HG03521 (cell line): ENCODE data around the gene TBC1D2.

Experiments used
- ATAC-seq: cut with Tn5 transposase; IDR thresholded peaks from one replicate; pipeline ENCODE4 v1.9.1; 2021; ENCODE audit warnings: mild to moderate bottlenecking, moderate library complexity; ENCODE audit not compliant: unreplicated experiment

TBC1D2 gene

DNA sequence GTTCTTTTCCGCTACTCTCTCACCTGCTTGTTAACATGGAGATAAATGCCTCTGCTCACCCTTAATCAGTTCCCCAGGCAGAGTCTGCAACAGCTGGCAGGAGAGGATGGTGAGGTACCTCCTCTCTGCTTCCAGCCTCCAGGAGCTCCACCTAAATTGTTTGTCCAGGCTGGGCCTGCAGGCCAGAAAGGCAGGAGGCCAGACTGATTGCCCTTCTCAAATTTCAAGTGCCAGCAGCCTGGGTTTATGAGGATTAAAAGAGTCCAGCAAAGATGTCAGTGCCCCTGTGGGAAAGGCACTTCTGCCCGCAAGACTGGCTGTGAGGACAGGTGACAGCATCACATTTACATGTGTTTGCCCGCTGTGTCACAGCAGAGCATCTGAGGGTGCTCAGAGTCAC, 82.8 kb downstream of the TBC1D2 start:
- no peak for ATAC-seq

GRCh38 chr9:98171176-98171925, 84.1 kb downstream of the TBC1D2 start:
- ATAC-seq: no peak

- peak; percentile 95 for ATAC-seq
Measured at GRCh38 chr9:98168941-98169488, 86.4 kb downstream of the TBC1D2 start.

- ATAC-seq: no peak
Measured at GRCh38 chr9:98168153-98168780, 87.2 kb downstream of the TBC1D2 start.

DNA sequence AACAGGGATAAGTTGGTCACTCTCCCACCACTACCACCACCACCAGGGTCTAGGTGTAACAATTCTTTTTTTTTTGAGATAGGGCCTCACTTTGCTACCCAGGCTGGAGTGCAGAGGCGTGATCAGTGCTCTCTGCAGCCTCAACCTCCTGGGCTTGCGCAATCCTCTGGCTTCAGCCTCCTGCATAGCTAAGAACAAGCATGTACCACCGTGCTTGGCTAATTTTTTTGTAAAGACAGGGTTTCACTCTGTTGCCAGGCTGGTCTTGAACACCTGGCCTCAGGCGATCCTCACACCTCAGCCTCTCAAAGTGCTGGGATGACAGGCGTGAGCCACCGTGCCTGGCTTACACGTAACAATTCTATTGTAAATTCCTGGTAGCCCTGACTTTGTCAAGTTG, 90.5 kb downstream of the TBC1D2 start:
- no peak for ATAC-seq

DNA sequence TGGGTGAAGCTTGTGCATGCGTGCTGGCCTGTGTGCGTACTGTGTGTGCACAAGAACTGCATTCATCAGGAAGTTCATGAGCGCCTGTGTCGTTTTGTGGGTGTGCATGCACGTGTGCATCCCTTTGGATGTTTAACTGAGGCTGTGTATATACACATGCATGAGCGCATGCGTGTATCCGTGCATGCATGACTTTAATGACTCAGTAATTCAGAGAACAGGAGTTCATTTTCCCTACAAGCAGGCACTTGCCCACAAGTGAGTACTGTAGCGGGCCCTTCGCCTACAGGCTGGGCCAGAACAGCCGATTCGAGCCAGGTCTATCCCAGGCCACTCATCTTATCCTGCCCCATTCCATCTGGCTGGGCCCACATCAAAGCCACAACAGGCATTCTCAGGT, 92.8 kb downstream of the TBC1D2 start:
- ATAC-seq: no peak

- ATAC-seq: no peak
Measured at GRCh38 chr9:98161851-98162250, 93.6 kb downstream of the TBC1D2 start.

GRCh38 chr9:98159790-98160189, 95.7 kb downstream of the TBC1D2 start:
- no peak for ATAC-seq

- ATAC-seq: no peak
Measured at GRCh38 chr9:98159301-98159700, 96.1 kb downstream of the TBC1D2 start.

DNA sequence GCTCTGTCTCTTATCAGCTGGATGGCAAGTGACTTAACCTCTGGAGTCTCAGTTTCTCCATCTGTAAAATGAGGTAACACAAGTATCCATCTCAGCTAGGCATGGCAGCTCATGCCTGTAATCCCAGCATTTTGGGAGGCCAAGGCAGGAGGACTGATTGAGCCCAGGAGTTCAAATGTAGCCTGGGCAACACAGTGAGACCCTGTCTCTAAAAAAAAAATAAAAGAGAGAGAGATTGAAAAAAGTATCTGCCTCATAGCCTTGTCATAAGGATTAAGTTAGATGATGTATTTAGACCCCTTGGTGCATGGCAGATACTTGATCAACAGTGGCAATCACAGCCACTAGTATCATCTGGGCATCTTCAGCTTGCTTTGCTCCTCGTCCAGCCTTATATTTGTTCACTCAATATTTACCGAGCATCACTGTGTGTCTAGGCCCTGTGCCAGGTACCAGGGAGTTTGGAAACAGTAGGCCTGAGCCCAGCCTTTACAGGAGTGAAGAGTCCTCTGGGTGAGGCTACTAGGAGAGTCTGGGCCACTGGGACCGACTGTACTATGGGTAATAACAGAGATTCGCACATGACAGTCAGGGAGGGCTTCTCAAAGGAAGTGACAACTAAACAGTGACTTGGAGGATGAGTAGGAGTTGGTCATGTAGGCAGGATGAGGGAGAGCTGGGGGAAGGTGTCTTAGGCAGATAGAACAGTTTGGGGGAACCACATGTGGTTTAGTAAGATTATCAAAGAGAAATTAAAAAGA, 97.2 kb downstream of the TBC1D2 start:
- no peak for ATAC-seq

GRCh38 chr9:98157372-98157771, 98.1 kb downstream of the TBC1D2 start:
- ATAC-seq: no peak

- ATAC-seq: no peak
Measured at GRCh38 chr9:98154678-98155077, 100.8 kb downstream of the TBC1D2 start.

- ATAC-seq: no peak
Measured at GRCh38 chr9:98152526-98152925, 102.9 kb downstream of the TBC1D2 start.

DNA sequence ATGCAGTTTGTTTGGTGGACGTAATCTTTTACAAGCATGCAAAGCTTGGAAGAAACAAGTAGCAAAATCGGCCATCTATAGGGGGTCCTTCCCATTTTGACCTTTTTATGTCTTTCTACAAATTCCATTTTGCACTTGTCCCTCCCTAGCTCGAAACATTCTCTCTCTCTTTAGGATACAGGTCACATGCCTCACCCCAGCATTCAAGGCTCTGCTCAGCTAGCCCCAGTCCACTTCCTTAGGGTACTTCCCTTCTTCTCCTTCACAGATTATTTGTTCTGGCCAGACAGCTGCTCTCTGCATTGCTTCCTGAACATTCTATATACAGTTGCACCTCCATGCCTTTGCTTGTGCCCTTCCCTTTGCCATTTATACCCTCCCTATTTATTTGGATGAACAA, 104.7 kb downstream of the TBC1D2 start:
- ATAC-seq: no peak

DNA sequence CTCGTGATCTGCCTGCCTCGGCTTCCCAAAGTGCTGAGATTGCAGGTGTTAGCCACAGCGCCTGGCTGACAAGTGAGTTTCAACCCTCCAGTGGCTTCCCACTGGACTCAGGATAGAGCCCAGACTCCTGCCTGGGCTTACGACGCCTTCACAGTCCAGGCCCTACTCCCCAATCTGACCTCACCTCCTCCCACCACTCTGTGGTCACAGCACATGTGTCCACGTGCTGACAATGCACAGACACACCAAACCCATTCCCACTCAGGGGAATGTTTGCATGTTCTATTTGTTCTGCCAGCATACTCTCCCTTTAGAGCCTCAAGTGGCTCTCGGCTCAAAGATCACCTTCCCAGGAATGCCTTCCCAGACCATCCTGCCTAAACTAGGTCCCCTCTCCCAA, 105.3 kb downstream of the TBC1D2 start:
- ATAC-seq: no peak

GRCh38 chr9:98149422-98149821, 106.0 kb downstream of the TBC1D2 start:
- ATAC-seq: no peak
